Cardiac muscle cell (in vitro differentiated cells and primary cell): ENCODE results near the gene GIPC1. TPM values are rescaled to one million over a fixed set of nuclear protein-coding genes. Genes with fewer than 3 reads are reported as not detected.
A peak's percentile ranks its signal among the peaks of the same experiment; 100 is the strongest.

Experiments
- DNase-seq, 2 donors: peaks; one replicate each; pipeline versions ENCODE4 v3.0.0 to v3.0.0-alpha.2; 2010 to 2017; ENCODE audit warnings: low read depth in 1 of 2, low spot score in 1 of 2
- H3K27ac ChIP-seq: fragments of 200-600 bp; sonication (generic); 2 replicates; pipeline ENCODE4 v1.5.1; 2016
- H3K27me3 ChIP-seq: fragments of 200-600 bp; sonication (generic); 2 replicates; pipeline ENCODE4 v1.6.0; 2016; ENCODE audit warnings: control low read depth
- H3K36me3 ChIP-seq: fragments of 200-600 bp; sonication (generic); 2 replicates; pipeline ENCODE4 v1.5.1; 2016; ENCODE audit warnings: control low read depth
- H3K4me1 ChIP-seq: fragments of 200-600 bp; sonication (generic); 2 replicates; pipeline ENCODE4 v1.8.1; 2017; ENCODE audit warnings: low read depth, mild to moderate bottlenecking, mixed run types
- H3K4me3 ChIP-seq: fragments of 200-600 bp; sonication (generic); 2 replicates; pipeline ENCODE4 v1.5.1; 2016; ENCODE audit warnings: mild to moderate bottlenecking
- H3K9me3 ChIP-seq: fragments of 200-600 bp; sonication (generic); 2 replicates; pipeline ENCODE4 v1.5.1; 2017; ENCODE audit warnings: low read depth, mild to moderate bottlenecking, control low read depth
- CTCF ChIP-seq: IDR thresholded peaks from 2 replicates; pipeline ENCODE4 v1.5.1; 2012; ENCODE audit warnings: low read depth, mild to moderate bottlenecking, low read length
- polyA plus RNA-seq: library from polyadenylated mRNA; unstranded; fragments of >200 nt; fragmentation: Nextera tagmentation; extraction: Ambion mirVana; gene quantifications from 2 replicates; pipeline ENCODE4 v1.2.1, GENCODE V29; 2016
- total RNA-seq: library from RNA; depleted of rRNA; stranded (reverse); fragments of >200 nt; gene quantifications from 2 replicates; pipeline ENCODE4 v1.2.3, GENCODE V29; 2016

GIPC1 gene
- total and polyA plus RNA-seq, 2 experiments from 2014 or later = 133 to 145 TPM

GRCh38 chr19:14479975-14480699 lies 15.8 kb downstream of the GIPC1 start:
- no peaks in the 10 kb centered on the region for H3K36me3 ChIP-seq
- no peaks in the 10 kb centered on the region for H3K27me3 ChIP-seq
- TF ChIP-seq CTCF = peak; percentile 83
- DNase-seq = peak; percentile 43 to 64
- no peaks in the 10 kb centered on the region for H3K9me3 ChIP-seq
- no peak overlapping the region for H3K4me3 ChIP-seq
- H3K4me1 ChIP-seq = no peaks in the 10 kb centered on the region
- no peak overlapping the region for H3K27ac ChIP-seq

- Histone ChIP-seq H3K27ac (no peak overlapping the region), H3K36me3 (no peaks in the 10 kb centered on the region), H3K4me3 (no peak overlapping the region), H3K27me3 (no peaks in the 10 kb centered on the region), H3K4me1 (no peaks in the 10 kb centered on the region), H3K9me3 (no peaks in the 10 kb centered on the region)
- no peak for TF ChIP-seq CTCF
- DNase-seq = no peak
These were observed 16.5 kb downstream of the GIPC1 start for GRCh38 chr19:14479309-14479974.

GRCh38 chr19:14478113-14478545 lies 17.8 kb downstream of the GIPC1 start:
- DNase-seq = no peak
- TF ChIP-seq CTCF = no peak
- Histone ChIP-seq H3K27me3 (no peaks in the 10 kb centered on the region), H3K4me3 (no peak overlapping the region), H3K27ac (no peak overlapping the region), H3K36me3 (no peaks in the 10 kb centered on the region), H3K9me3 (no peaks in the 10 kb centered on the region), H3K4me1 (no peaks in the 10 kb centered on the region)

GRCh38 chr19:14477418-14478112 lies 18.4 kb downstream of the GIPC1 start:
- no peaks in the 10 kb centered on the region for H3K9me3 ChIP-seq
- TF ChIP-seq CTCF = no peak
- peak in 1 of 2 donors; percentile 87 for DNase-seq
- H3K4me1 ChIP-seq = no peaks in the 10 kb centered on the region
- H3K27me3 ChIP-seq = no peaks in the 10 kb centered on the region
- no peak overlapping the region for H3K4me3 ChIP-seq
- H3K27ac ChIP-seq = no peak overlapping the region
- no peaks in the 10 kb centered on the region for H3K36me3 ChIP-seq

- no peak for TF ChIP-seq CTCF
- H3K27ac ChIP-seq = no peak overlapping the region
- DNase-seq = peak; percentile 57 to 92
- H3K36me3 ChIP-seq = no peaks in the 10 kb centered on the region
- no peaks in the 10 kb centered on the region for H3K27me3 ChIP-seq
- no peak overlapping the region for H3K4me3 ChIP-seq
- no peaks in the 10 kb centered on the region for H3K4me1 ChIP-seq
- H3K9me3 ChIP-seq = no peaks in the 10 kb centered on the region
These were observed 19.1 kb downstream of the GIPC1 start for GRCh38 chr19:14476673-14477401.
